Natural killer cell treated with Interleukin-12 subunit alpha and Interleukin-12 subunit beta and Interleukin-15 and Interleukin-18, amount 100 ng/mL, for 72 hours (primary cell): ENCODE results near the gene LAMA4. TPM values are rescaled to one million over a fixed set of nuclear protein-coding genes. Genes with fewer than 3 reads are reported as not detected.

ENCODE experiments used
- ATAC-seq, 2 donors: fragments of 150-1000 bp; cut with Tn5 transposase in 1 of 2; sonication (Bioruptor Pico), chemical (Tn5 transposase) in 1 of 2; 2 replicates each; pipeline ENCODE4 v1.10.0; 2021
- DNase-seq: peaks from one replicate; pipeline ENCODE4 v3.0.0; 2022; ENCODE audit warnings: low spot score
- H3K27ac Mint-ChIP-seq, 2 donors: 1 replicate in 1 of 2; 2 replicates in 1 of 2; pipeline ENCODE4 v1.8.0; 2022; ENCODE audit warnings: mixed read lengths in 2 of 2, mild to moderate bottlenecking in 1 of 2, moderate library complexity in 1 of 2
- H3K27me3 Mint-ChIP-seq, 2 donors: 1 replicate in 1 of 2; 2 replicates in 1 of 2; pipeline ENCODE4 v1.8.0; 2022; ENCODE audit warnings: mixed read lengths in 2 of 2
- H3K36me3 Mint-ChIP-seq: one replicate; pipeline ENCODE4 v1.8.0; 2022; ENCODE audit warnings: mixed read lengths
- H3K4me1 Mint-ChIP-seq, 2 donors: 1 replicate in 1 of 2; 2 replicates in 1 of 2; pipeline ENCODE4 v1.8.0; 2022; ENCODE audit warnings: low read depth in 2 of 2, mixed read lengths in 2 of 2, mild to moderate bottlenecking in 1 of 2
- H3K4me3 Mint-ChIP-seq: one replicate; pipeline ENCODE4 v1.8.0; 2022; ENCODE audit warnings: mixed read lengths
- H3K9me3 Mint-ChIP-seq: 2 replicates; pipeline ENCODE4 v1.8.0; 2022; ENCODE audit warnings: mixed read lengths
- total RNA-seq, 2 donors: library from RNA; stranded (reverse); gene quantifications; one replicate each; pipeline ENCODE4 v1.2.3, GENCODE V29; 2022

The LAMA4 gene
- total RNA-seq, 2 donors from 2014 or later, result not detected

GRCh38 chr6:112241820-112242429, 12.4 kb downstream of the LAMA4 start:
- H3K27me3 Mint-ChIP-seq, result peaks cover 31 to 45% of the 10 kb centered on the region in 2 donors
- no peaks in the 10 kb centered on the region for H3K9me3 Mint-ChIP-seq
- H3K4me1 Mint-ChIP-seq, result peaks cover under 1 to 5% of the 10 kb centered on the region in 2 donors
- DNase-seq, result no peak
- H3K27ac Mint-ChIP-seq, result no peak overlapping the region
- no peaks in the 10 kb centered on the region for H3K36me3 Mint-ChIP-seq
- no peak for ATAC-seq
- no peak overlapping the region for H3K4me3 Mint-ChIP-seq

DNA sequence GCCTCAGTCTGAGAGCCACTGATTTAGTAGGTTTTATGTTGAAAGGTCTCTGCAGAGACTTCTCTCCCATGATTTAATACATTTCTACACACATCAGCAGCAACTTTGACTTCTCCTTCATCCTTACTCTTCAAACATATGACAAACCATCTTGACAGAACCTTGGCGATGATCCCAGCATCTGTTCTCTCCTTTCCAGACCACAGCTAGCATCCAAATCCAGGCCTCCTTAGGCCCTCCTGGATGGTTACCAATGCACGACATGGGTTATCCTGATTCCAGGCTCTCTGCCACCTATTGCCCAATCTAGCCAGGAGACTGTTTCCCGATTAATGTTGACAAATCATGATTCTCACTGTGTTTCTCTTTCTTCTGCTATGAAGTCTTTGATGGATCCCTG, 16.8 kb downstream of the LAMA4 start:
- no peak overlapping the region for H3K27ac Mint-ChIP-seq
- ATAC-seq (no peak), DNase-seq (no peak)
- H3K9me3 Mint-ChIP-seq, result no peaks in the 10 kb centered on the region
- peaks cover 14 to 23% of the 10 kb centered on the region in 2 donors for H3K4me1 Mint-ChIP-seq
- H3K27me3 Mint-ChIP-seq, result peaks cover 35 to 60% of the 10 kb centered on the region in 2 donors
- no peak overlapping the region for H3K4me3 Mint-ChIP-seq
- no peaks in the 10 kb centered on the region for H3K36me3 Mint-ChIP-seq

GRCh38 chr6:112237066-112237465, 17.3 kb downstream of the LAMA4 start:
- no peaks in the 10 kb centered on the region for H3K9me3 Mint-ChIP-seq
- ATAC-seq (no peak), DNase-seq (no peak)
- no peaks in the 10 kb centered on the region for H3K36me3 Mint-ChIP-seq
- H3K4me1 Mint-ChIP-seq, result peaks cover 14 to 20% of the 10 kb centered on the region in 2 donors
- peaks cover 30 to 55% of the 10 kb centered on the region in 2 donors for H3K27me3 Mint-ChIP-seq
- H3K27ac Mint-ChIP-seq, result no peak overlapping the region
- no peak overlapping the region for H3K4me3 Mint-ChIP-seq

GRCh38 chr6:112235956-112236355, 18.4 kb downstream of the LAMA4 start:
- no peaks in the 10 kb centered on the region for H3K36me3 Mint-ChIP-seq
- H3K4me1 Mint-ChIP-seq, result peaks cover 14 to 18% of the 10 kb centered on the region in 2 donors
- DNase-seq (peak; percentile 71), ATAC-seq (peak; percentile 89 to 97)
- H3K27ac Mint-ChIP-seq, result peak overlapping the region in 1 of 2 donors; percentile 18
- peaks cover 26 to 53% of the 10 kb centered on the region in 2 donors for H3K27me3 Mint-ChIP-seq
- peak overlapping the region; percentile 10 for H3K4me3 Mint-ChIP-seq
- H3K9me3 Mint-ChIP-seq, result no peaks in the 10 kb centered on the region

GRCh38 chr6:112234601-112235000, 19.8 kb downstream of the LAMA4 start:
- ATAC-seq, result no peak
- Mint-ChIP-seq H3K9me3 (no peaks in the 10 kb centered on the region), H3K4me3 (no peak overlapping the region), H3K36me3 (no peaks in the 10 kb centered on the region), H3K27me3 (peaks cover 25 to 46% of the 10 kb centered on the region in 2 donors), H3K27ac (no peak overlapping the region), H3K4me1 (peaks cover 14 to 18% of the 10 kb centered on the region in 2 donors)
- DNase-seq, result no peak

DNA sequence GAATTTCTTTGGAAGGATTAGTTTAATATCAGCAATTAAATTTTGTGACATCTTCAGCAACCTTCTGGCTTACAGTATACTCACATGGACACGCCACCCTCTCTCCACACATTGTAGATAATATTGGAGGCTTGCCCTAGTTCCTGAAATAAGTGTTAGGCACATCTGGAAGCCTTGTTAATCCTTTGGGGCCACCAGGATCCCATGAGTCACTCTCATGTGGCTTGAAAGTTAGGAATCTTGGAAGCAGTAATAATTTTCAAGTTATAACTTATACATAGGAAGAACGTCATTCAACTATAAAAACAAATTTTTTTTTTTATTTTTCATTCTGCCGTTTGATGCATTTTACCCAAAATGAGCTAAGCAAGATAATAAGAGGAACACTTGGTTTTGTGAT, 20.5 kb downstream of the LAMA4 start:
- Mint-ChIP-seq H3K4me3 (no peak overlapping the region), H3K4me1 (peaks cover 14 to 18% of the 10 kb centered on the region in 2 donors), H3K36me3 (no peaks in the 10 kb centered on the region), H3K27ac (no peak overlapping the region), H3K9me3 (no peaks in the 10 kb centered on the region), H3K27me3 (peaks cover 27 to 46% of the 10 kb centered on the region in 2 donors)
- ATAC-seq (no peak), DNase-seq (no peak)

DNA sequence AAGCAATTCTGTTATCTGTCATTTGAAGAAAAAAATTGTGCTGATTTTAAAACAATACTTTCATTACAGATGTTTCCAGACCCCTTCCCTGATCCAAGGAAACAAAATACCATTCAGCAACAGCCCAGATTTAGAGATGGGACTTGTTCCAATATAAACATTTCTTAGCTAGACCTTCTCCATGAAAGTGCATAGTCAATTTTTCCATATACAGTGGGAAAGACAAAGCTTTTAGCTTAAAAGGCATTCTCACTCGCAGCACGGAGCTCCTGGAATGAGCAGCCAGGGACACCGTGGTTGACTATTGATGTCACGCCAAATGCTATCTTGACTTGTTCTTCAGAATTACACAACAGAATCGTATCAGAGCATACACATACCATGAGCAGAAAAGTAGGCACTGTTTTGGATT, 21.5 kb downstream of the LAMA4 start:
- Mint-ChIP-seq H3K4me3 (no peak overlapping the region), H3K4me1 (peaks cover 14 to 18% of the 10 kb centered on the region in 2 donors), H3K27me3 (peaks cover 27 to 41% of the 10 kb centered on the region in 2 donors), H3K36me3 (no peaks in the 10 kb centered on the region), H3K27ac (no peak overlapping the region), H3K9me3 (no peaks in the 10 kb centered on the region)
- ATAC-seq (no peak), DNase-seq (no peak)

- Mint-ChIP-seq H3K36me3 (no peaks in the 10 kb centered on the region), H3K4me3 (no peak overlapping the region), H3K27me3 (peaks cover 23 to 29% of the 10 kb centered on the region in 2 donors)
Measured at GRCh38 chr6:112231594-112232060, 22.7 kb downstream of the LAMA4 start.

GRCh38 chr6:112231164-112231563, 23.2 kb downstream of the LAMA4 start:
- no peak overlapping the region for H3K27ac Mint-ChIP-seq
- H3K27me3 Mint-ChIP-seq, result peaks cover 27 to 29% of the 10 kb centered on the region in 2 donors
- H3K36me3 Mint-ChIP-seq, result no peaks in the 10 kb centered on the region
- DNase-seq (no peak), ATAC-seq (no peak)
- peaks cover 6 to 11% of the 10 kb centered on the region in 2 donors for H3K4me1 Mint-ChIP-seq
- H3K9me3 Mint-ChIP-seq, result no peaks in the 10 kb centered on the region
- H3K4me3 Mint-ChIP-seq, result no peak overlapping the region

More at GRCh38 chr6:112231594-112232060, 22.7 kb downstream of the LAMA4 start:
- no peak for DNase-seq
- Mint-ChIP-seq H3K27ac (no peak overlapping the region), H3K4me1 (peaks cover 11 to 15% of the 10 kb centered on the region in 2 donors), H3K9me3 (no peaks in the 10 kb centered on the region)
- no peak for ATAC-seq

DNA sequence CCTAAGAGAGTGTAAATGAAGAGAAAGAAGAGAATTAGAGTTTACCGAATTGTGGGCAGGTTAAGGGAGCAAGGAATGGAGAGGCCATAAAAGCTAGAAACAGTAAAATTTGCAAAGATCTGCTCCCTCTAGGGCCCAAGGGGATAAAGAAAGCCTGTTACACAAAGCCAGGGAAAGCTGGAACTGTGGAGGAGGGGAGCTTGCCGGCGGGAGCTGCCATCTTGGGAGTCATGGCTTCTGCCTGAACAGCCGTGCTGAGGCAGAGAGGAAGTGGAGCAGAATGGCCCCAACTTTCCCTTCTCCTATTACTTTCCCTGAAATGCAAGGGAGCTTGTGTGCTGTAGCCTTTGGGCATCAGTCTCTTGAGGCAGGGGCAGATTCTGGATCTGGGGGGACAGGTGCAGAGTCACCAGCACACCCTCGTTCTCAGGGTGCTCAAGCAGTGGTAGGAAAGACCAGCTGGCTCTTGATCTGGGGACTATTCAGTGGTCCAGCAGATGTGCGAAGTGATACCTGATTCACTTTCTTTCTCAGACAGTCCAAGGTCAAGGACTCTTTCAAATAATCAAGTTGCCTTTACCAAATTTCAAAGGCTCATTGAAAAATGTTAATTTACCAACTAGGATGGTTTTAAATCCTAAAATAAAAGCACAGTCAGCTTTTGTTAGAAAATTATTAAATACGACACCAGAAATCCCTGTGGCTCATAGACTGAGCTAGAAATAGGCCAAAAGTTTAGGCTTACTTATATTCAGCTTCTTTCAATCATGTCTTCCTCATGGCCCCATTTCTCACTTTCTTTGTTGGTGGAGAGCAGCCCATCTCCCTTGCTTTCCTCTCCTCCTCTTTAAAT, 25.7 kb downstream of the LAMA4 start:
- no peaks in the 10 kb centered on the region for H3K36me3 Mint-ChIP-seq
- H3K4me3 Mint-ChIP-seq, result no peak overlapping the region
- DNase-seq, result no peak
- no peak overlapping the region for H3K27ac Mint-ChIP-seq
- H3K9me3 Mint-ChIP-seq, result no peaks in the 10 kb centered on the region
- peaks cover 33 to 36% of the 10 kb centered on the region in 2 donors for H3K27me3 Mint-ChIP-seq
- no peak for ATAC-seq
- peaks cover 0 to 4% of the 10 kb centered on the region in 2 donors for H3K4me1 Mint-ChIP-seq

DNA sequence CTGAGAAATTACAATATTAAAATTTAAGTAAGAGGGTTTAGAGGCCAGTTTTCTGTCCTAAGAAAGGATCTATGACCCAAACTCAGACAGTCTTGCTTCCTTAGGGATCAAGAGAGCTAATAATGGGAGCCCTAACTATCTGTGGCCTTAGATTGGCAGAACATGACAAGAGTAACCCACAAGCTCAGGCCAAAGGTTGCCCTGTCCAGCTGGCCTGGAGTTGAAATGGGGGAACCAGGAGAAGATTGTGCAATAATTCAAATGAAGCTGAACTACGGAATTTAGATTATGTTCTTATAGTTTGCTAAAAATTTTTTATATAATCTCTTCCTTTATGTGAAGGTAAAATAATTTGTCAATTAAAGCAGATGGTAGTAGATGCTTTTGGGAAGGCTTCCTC, 26.4 kb downstream of the LAMA4 start:
- Mint-ChIP-seq H3K4me3 (no peak overlapping the region), H3K27me3 (peaks cover 27 to 33% of the 10 kb centered on the region in 2 donors), H3K4me1 (peaks cover 0 to 4% of the 10 kb centered on the region in 2 donors), H3K36me3 (no peaks in the 10 kb centered on the region), H3K9me3 (no peaks in the 10 kb centered on the region), H3K27ac (no peak overlapping the region)
- DNase-seq (no peak), ATAC-seq (no peak)

- H3K27me3 Mint-ChIP-seq, result peaks cover 27 to 35% of the 10 kb centered on the region in 2 donors
- peaks cover 0 to 4% of the 10 kb centered on the region in 2 donors for H3K4me1 Mint-ChIP-seq
- H3K27ac Mint-ChIP-seq, result no peak overlapping the region
- H3K36me3 Mint-ChIP-seq, result no peaks in the 10 kb centered on the region
- DNase-seq (no peak), ATAC-seq (no peak)
- no peaks in the 10 kb centered on the region for H3K9me3 Mint-ChIP-seq
- H3K4me3 Mint-ChIP-seq, result no peak overlapping the region
Measured at GRCh38 chr6:112227411-112227810, 27.0 kb downstream of the LAMA4 start.

DNA sequence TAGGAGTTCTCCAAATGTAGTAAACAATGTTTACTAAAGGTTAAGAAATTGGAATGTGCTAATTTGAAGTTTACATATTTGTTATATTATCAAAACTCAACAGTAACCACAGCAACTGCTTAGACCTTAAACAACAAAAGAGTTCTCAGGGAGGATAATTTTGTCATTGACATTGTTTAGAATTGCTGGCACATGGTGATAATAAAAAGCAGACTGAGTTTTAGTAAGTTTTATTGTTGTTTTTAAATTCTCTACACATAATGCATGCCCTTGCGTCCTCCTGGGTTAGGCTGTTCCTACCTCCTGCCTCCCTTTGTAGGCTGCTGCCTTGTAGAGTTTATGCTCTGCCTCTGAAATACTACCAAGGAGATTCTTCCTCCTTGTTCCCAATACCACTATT, 28.7 kb downstream of the LAMA4 start:
- Mint-ChIP-seq H3K4me1 (peaks cover 0 to 4% of the 10 kb centered on the region in 2 donors), H3K27ac (no peak overlapping the region), H3K4me3 (no peak overlapping the region), H3K27me3 (peaks cover 27 to 35% of the 10 kb centered on the region in 2 donors), H3K9me3 (no peaks in the 10 kb centered on the region), H3K36me3 (no peaks in the 10 kb centered on the region)
- DNase-seq, result no peak
- no peak for ATAC-seq

GRCh38 chr6:112224088-112224487, 30.3 kb downstream of the LAMA4 start:
- H3K4me3 Mint-ChIP-seq, result no peak overlapping the region
- no peak for DNase-seq
- peaks cover 0 to 4% of the 10 kb centered on the region in 2 donors for H3K4me1 Mint-ChIP-seq
- no peaks in the 10 kb centered on the region for H3K36me3 Mint-ChIP-seq
- ATAC-seq, result no peak
- H3K27me3 Mint-ChIP-seq, result peaks cover 30 to 38% of the 10 kb centered on the region in 2 donors
- H3K27ac Mint-ChIP-seq, result no peak overlapping the region
- H3K9me3 Mint-ChIP-seq, result no peaks in the 10 kb centered on the region
